Bronchial epithelial cell (primary cell): ENCODE data around the gene FANK1. TPM values are rescaled to one million over a fixed set of nuclear protein-coding genes. Genes with fewer than 3 reads are reported as not detected.

Source experiments
- DNase-seq: peaks from one replicate; pipeline ENCODE4 v3.0.0-alpha.2; 2010; ENCODE audit warnings: low read depth
- FAIRE-seq: peaks from 2 replicates; lab custom pipeline; 2011; peaks lifted over from hg19 to GRCh38; lab: Jason Lieb, UNC
- H3K27me3 ChIP-seq: 2 replicates; pipeline ENCODE4 v1.5.1; 2011; ENCODE audit warnings: low read length; ENCODE audit not compliant: control insufficient read depth, insufficient read depth
- H3K36me3 ChIP-seq: 2 replicates; pipeline ENCODE4 v1.5.1; 2011; ENCODE audit warnings: low read length; ENCODE audit not compliant: control insufficient read depth, insufficient read depth
- H3K4me3 ChIP-seq: 2 replicates; pipeline ENCODE4 v1.5.1; 2011; ENCODE audit warnings: mild to moderate bottlenecking, low read depth, low read length, control low read depth
- total RNA-seq: library from RNA; depleted of rRNA; stranded (reverse); fragments of >200 nt; gene quantifications from 2 replicates; pipeline ENCODE4 v1.2.1, GENCODE V29; 2014
- TF ChIP-seq, protein P1 (sequence below): IDR thresholded peaks from 2 replicates; pipeline ENCODE4 v1.5.1; 2011; ENCODE audit warnings: mild to moderate bottlenecking, moderate library complexity, low read length, control low read depth, inconsistent platforms; ENCODE audit not compliant: insufficient read depth, severe bottlenecking

FANK1 gene
- total RNA-seq, 1 donor from 2014 or later = 2.1 TPM

DNA sequence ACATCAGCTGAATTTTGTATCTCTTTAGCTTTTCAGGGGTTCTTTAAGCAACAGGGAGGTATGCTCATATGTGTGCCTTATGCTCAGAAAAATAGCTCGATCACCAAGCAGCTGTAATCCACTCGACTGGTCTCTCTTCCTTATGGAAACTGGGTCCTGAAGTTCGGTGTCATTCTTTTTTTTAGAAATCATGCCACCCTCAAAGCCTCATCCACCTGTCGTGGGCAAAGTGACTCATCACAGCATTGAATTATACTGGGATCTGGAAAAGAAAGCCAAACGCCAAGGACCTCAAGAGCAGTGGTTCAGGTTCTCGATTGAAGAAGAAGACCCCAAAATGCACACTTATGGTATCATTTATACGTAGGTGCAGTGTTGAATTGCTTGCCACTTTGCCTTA, 83.6 kb downstream of the FANK1 start:
- Histone ChIP-seq H3K36me3 (no peaks in the 10 kb centered on the region), H3K4me3 (no peak overlapping the region), H3K27me3 (no peaks in the 10 kb centered on the region)
- TF ChIP-seq, protein P1, sequence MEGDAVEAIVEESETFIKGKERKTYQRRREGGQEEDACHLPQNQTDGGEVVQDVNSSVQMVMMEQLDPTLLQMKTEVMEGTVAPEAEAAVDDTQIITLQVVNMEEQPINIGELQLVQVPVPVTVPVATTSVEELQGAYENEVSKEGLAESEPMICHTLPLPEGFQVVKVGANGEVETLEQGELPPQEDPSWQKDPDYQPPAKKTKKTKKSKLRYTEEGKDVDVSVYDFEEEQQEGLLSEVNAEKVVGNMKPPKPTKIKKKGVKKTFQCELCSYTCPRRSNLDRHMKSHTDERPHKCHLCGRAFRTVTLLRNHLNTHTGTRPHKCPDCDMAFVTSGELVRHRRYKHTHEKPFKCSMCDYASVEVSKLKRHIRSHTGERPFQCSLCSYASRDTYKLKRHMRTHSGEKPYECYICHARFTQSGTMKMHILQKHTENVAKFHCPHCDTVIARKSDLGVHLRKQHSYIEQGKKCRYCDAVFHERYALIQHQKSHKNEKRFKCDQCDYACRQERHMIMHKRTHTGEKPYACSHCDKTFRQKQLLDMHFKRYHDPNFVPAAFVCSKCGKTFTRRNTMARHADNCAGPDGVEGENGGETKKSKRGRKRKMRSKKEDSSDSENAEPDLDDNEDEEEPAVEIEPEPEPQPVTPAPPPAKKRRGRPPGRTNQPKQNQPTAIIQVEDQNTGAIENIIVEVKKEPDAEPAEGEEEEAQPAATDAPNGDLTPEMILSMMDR = no peak
- FAIRE-seq (no peak), DNase-seq (no peak)

DNA sequence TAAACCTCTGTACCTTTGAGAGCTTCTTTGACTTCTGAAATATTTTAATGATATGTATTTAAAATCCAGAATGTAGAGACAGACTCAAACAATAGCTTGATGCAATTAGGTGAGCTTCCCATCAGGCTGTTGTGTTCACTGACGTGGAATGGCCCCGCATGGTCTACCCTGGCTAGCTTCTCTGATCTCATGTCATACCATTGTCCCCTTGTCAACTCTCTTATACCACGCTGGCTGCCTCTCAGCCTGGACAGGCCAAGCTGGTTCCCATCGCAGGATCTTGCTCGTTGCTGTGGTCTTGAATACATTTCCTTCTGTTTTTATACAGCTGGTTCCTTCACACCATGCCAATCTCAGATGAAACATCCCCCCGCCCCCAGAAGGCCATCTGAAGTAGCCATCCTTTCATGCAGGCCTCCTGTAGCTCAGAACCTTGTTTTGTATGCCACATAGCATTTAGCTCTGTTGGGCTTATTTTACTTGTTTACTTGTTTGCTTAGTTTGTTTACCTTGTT, 84.2 kb downstream of the FANK1 start:
- no peaks in the 10 kb centered on the region for H3K27me3 ChIP-seq
- DNase-seq (no peak), FAIRE-seq (no peak)
- no peak overlapping the region for H3K4me3 ChIP-seq
- H3K36me3 ChIP-seq = no peaks in the 10 kb centered on the region
- TF ChIP-seq, protein P1 = no peak

DNA sequence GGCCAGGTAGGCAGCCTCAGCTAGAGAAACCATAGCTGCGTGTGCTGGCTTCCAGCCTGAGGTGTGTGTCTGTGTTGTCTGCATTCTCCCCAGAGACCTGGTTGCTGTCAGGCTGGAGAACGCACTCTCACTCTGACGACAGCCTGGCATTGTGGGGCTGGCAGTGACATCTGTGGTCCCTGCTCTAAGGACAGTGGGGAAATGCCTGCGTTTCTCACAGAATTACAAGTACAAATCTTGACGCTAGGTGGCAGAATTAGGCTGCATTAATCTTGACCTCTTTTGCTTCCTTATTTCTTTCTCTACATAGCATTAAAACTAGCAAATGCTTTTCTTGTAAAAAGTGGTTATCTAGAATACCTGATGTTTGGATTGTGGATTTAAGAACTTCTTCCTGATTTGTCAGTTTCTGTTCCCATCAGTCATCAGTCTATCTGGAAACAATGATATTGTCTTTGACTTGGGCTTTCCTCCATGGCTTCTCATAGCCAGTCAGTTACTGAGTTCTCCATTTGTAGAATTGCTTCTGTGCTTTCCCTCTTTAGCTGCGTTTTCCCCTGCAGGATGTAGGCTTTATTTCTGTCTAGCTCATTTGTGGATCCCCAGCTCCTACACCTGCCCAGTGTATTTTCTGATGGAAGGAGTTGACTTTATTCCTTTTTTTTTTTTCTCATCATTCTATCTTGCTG, 86.0 kb downstream of the FANK1 start:
- TF ChIP-seq, protein P1 = peak; percentile 56
- DNase-seq (peak; percentile 67), FAIRE-seq (no peak)
- H3K36me3 ChIP-seq = no peaks in the 10 kb centered on the region
- H3K4me3 ChIP-seq = no peak overlapping the region
- no peaks in the 10 kb centered on the region for H3K27me3 ChIP-seq

DNA sequence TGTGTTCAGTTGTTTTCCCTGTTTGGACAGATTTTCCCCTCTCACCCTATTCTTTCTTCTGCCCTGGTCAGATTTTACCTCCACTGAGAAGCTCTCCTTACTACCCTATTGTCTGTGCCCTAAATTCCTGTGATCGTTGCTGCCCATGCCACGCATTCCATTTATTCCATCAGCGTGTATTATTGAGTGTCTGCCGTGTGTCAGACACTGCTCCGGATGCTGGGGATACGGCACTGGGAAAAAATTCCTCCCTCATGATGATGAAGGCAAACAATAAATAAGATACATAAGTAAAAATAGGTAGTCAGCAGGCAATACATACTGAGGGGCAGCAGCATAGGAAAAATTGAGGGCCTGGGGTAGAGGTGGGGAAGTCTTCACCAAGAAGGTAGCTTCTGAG, 86.8 kb downstream of the FANK1 start:
- TF ChIP-seq, protein P1 = no peak
- H3K27me3 ChIP-seq = no peaks in the 10 kb centered on the region
- H3K36me3 ChIP-seq = no peaks in the 10 kb centered on the region
- H3K4me3 ChIP-seq = no peak overlapping the region
- no peak for DNase-seq
- FAIRE-seq = no peak

DNA sequence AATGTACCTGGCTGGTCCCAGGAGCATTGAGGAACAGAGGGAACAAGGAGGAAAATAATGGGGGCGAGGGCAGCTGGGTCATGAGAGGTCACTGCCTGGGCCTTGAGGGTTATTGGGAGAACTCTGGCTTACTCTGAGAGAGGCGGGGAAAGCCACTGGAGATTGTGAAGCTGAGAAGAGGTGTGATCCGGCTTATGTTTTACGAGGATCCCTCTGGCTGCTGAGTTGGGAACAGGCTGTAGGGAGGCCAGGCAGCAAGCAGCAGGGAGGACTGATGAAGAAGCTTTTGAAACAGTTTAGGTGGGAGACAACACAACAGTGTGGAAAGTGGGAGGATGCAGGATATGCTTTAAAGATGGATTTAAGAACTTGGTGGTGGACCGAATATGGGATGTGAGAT, 87.3 kb downstream of the FANK1 start:
- Histone ChIP-seq H3K4me3 (no peak overlapping the region), H3K27me3 (no peaks in the 10 kb centered on the region), H3K36me3 (no peaks in the 10 kb centered on the region)
- DNase-seq (no peak), FAIRE-seq (no peak)
- TF ChIP-seq, protein P1 = no peak
